Liver (tissue), 9 donors: ENCODE results near the gene RPTOR. TPM values are rescaled to one million over a fixed set of nuclear protein-coding genes. Genes with fewer than 3 reads are reported as not detected.

Experiments
- DNase-seq: peaks from one replicate; pipeline ENCODE4 v3.0.0-alpha.2; 2017; ENCODE audit warnings: low spot score
- H3K27ac ChIP-seq, 2 donors: one replicate each; pipeline ENCODE4 v1.7.0; 2013; ENCODE audit warnings: inconsistent platforms in 2 of 2, low read length in 2 of 2, control low read depth in 1 of 2, low read depth in 1 of 2, mild to moderate bottlenecking in 1 of 2
- H3K27me3 ChIP-seq, 4 donors: one replicate each; pipeline versions ENCODE4 v1.6.1 to v1.7.0; 2013; ENCODE audit warnings: low read length in 3 of 4, inconsistent platforms in 1 of 4, mild to moderate bottlenecking in 1 of 4, moderate library complexity in 1 of 4; ENCODE audit not compliant: control insufficient read depth in 4 of 4, insufficient read depth in 4 of 4
- H3K36me3 ChIP-seq, 4 donors: one replicate each; pipeline versions ENCODE4 v1.6.1 to v1.7.0; 2013; ENCODE audit warnings: low read length in 3 of 4, mild to moderate bottlenecking in 3 of 4, low read depth in 1 of 4, moderate library complexity in 1 of 4; ENCODE audit not compliant: control insufficient read depth in 4 of 4, insufficient read depth in 3 of 4
- H3K4me1 ChIP-seq, 4 donors: one replicate each; pipeline versions ENCODE4 v1.6.1 to v1.7.0; 2013; ENCODE audit warnings: low read length in 3 of 4, mild to moderate bottlenecking in 3 of 4, moderate library complexity in 1 of 4; ENCODE audit not compliant: control insufficient read depth in 4 of 4, insufficient read depth in 4 of 4
- H3K4me3 ChIP-seq, 3 donors: one replicate each; pipeline versions ENCODE4 v1.6.1 to v1.7.0; 2013; ENCODE audit warnings: low read length in 3 of 3, control low read depth in 1 of 3, low read depth in 1 of 3, mild to moderate bottlenecking in 1 of 3
- H3K9ac ChIP-seq, 2 donors: one replicate each; pipeline ENCODE4 v1.7.0; 2013; ENCODE audit warnings: low read length in 2 of 2, mild to moderate bottlenecking in 2 of 2, moderate library complexity in 2 of 2, control low read depth in 1 of 2, low read depth in 1 of 2
- H3K9me3 ChIP-seq, 4 donors: one replicate each; pipeline versions ENCODE4 v1.6.1 to v1.7.0; 2013; ENCODE audit warnings: low read length in 3 of 4; ENCODE audit not compliant: control insufficient read depth in 4 of 4
- EGR1 ChIP-seq, 2 donors: IDR thresholded peaks; 2 replicates each; pipeline ENCODE4 v1.6.1; 2016 to 2018; ENCODE audit warnings: antibody characterized with exemption in 2 of 2, low read depth in 2 of 2
- FOXA2 ChIP-seq: IDR thresholded peaks from 2 replicates; pipeline ENCODE4 v1.6.1; 2016; ENCODE audit warnings: antibody characterized with exemption
- HNF4A ChIP-seq, 2 donors: conservative IDR thresholded peaks; 2 replicates each; pipeline ENCODE4 v1.6.1; 2016; ENCODE audit warnings: antibody characterized with exemption in 2 of 2, mild to moderate bottlenecking in 2 of 2
- HNF4G ChIP-seq: IDR thresholded peaks from 2 replicates; pipeline ENCODE4 v1.6.1; 2016; ENCODE audit warnings: antibody characterized with exemption
- JUND ChIP-seq, 2 donors: IDR thresholded peaks; 2 replicates each; pipeline ENCODE4 v1.6.1; 2016; ENCODE audit warnings: antibody characterized with exemption in 2 of 2
- RAD21 ChIP-seq, 2 donors: IDR thresholded peaks; 2 replicates each; pipeline ENCODE4 v1.6.1; 2016; ENCODE audit warnings: antibody characterized with exemption in 2 of 2, mild to moderate bottlenecking in 2 of 2
- RXRA ChIP-seq, 2 donors: IDR thresholded peaks; 2 replicates each; pipeline ENCODE4 v1.6.1; 2017 to 2018; ENCODE audit warnings: antibody characterized with exemption in 2 of 2, mild to moderate bottlenecking in 1 of 2
- SP1 ChIP-seq: IDR thresholded peaks from 2 replicates; pipeline ENCODE4 v1.6.1; 2018; ENCODE audit warnings: antibody characterized with exemption, mild to moderate bottlenecking
- TAF1 ChIP-seq: conservative IDR thresholded peaks from 2 replicates; pipeline ENCODE4 v1.6.1; 2016; ENCODE audit warnings: antibody characterized with exemption, mild to moderate bottlenecking
- YY1 ChIP-seq: IDR thresholded peaks from 2 replicates; pipeline ENCODE4 v1.6.1; 2016; ENCODE audit warnings: antibody characterized with exemption, mild to moderate bottlenecking
- WGBS: extraction: QIAGEN DNeasy Blood & Tissue Kit; methylation state at CpG from one replicate; pipeline ENCODE4 v1.1.7; 2013; 5-methylcytosine and 5-hydroxymethylcytosine counted together
- polyA plus RNA-seq, 2 donors: library from polyadenylated mRNA; stranded (reverse) in 1 of 2; unstranded in 1 of 2; fragments of 200-250 nt in 1 of 2; fragments of >200 nt in 1 of 2; fragmentation: Nextera tagmentation in 1 of 2; extraction: Ambion mirVana in 1 of 2; gene quantifications; one replicate each; pipeline versions ENCODE4 v1.2.1 to v1.2.3, GENCODE V29; 2013 to 2015
- total RNA-seq, 2 donors: library from RNA; depleted of rRNA; stranded (reverse); fragments of >200 nt; gene quantifications; one replicate each; pipeline ENCODE4 v1.2.3, GENCODE V29; 2014
- TF ChIP-seq, protein P1 (sequence below): IDR thresholded peaks from 2 replicates; pipeline ENCODE4 v1.6.1; 2016; ENCODE audit warnings: antibody characterized with exemption
- TF ChIP-seq, protein P2 (sequence below): IDR thresholded peaks from 2 replicates; pipeline ENCODE4 v1.6.1; 2016; ENCODE audit warnings: antibody characterized with exemption
- TF ChIP-seq, protein P3 (sequence below): fragments of 150-350 bp; IDR thresholded peaks from 2 replicates; pipeline ENCODE4 v1.5.1; 2017; ENCODE audit warnings: improper control_type of control experiment, low read depth, low read length; ENCODE audit not compliant: missing input control
- TF ChIP-seq, protein P4 (sequence below): IDR thresholded peaks from 2 replicates; pipeline ENCODE4 v1.6.1; 2016; ENCODE audit warnings: antibody characterized with exemption
- donor health status: healthy.
- donor health status: healthy.
- donor health status: healthy.
- donor health status: healthy.
- donor health status: healthy.

RPTOR gene
- total and polyA plus RNA-seq, 4 donors, result 4.8 to 25.4 (median 11.6) TPM

DNA sequence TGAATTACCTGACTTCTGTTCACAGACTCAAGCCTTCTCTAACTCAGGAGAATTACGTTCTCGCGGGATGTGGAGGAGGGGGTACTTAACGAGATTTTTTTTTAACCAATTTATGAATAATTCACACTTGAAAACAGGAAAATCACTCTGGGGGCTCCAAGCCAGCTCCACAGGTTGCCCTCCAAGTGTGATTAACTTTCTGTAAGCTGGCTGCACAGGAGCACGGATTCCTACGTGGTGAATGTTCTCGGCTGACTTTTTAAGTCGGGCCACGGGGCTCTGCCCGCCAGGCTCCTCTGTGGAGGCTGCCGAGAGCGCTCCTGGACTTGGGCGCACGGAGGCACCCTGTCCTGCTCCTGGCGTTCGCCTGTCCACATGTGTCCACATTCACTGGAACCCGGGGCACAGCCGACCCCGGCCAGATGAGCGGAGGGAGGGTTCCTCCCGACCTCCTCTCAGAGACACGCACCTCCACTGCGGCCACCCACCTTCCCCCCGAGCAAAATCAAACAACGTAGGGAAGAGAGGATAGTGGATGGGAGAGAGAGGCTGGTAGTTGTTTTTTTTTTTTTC, 299.9 kb downstream of the RPTOR start:
- Histone ChIP-seq H3K9ac (no peak overlapping the region), H3K27ac (no peak overlapping the region), H3K36me3 (peaks cover 3 to 19% (median 7%) of the 10 kb centered on the region in 4 donors), H3K27me3 (no peaks in the 10 kb centered on the region), H3K9me3 (no peaks in the 10 kb centered on the region), H3K4me3 (no peak overlapping the region), H3K4me1 (no peaks in the 10 kb centered on the region)
- WGBS, result 97% methylated on average over 25 of the region's 25 CpGs
- no peak for TF ChIP-seq TAF1
- no peak for DNase-seq

DNA sequence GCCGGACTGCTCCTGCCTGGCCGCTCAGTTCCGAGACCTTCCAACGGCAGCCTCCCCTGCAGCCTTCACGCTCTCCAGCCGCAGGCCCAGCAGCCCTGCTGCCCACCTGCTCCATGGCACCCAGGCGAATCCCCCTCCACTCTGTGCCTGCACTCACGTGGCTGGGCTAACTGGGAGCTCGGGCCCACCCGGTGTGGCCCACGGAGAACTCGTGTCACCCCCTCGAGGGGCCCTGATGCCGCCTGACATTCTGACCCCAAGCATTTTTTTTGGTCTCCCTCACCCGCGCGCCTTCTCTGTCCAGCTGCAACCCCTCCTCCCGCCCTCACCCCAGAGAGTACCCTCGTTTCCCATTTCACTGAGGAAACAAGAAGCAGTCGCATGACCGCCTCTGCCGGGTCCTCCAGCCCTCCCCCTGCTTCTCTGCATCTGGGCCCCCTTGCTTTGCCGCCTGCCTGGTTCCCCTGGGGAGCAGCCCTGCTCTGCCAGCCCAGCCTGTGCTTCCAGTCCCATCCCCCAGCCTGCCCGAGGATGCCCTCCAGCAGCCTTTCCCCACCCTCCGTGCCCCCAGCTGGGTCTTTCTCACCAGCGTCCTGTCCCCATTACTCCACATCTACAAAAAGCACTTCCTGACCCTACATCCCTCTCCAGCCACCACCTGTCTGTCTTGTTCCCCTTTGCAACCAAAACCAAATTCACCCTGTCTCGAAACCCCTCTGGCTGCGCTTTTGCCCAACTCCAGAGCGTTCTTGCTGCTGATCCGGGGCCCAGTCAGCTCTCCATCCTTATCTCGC, 300.6 kb downstream of the RPTOR start:
- no peak for DNase-seq
- no peak overlapping the region for H3K4me3 ChIP-seq
- H3K36me3 ChIP-seq, result peaks cover 3 to 19% (median 6%) of the 10 kb centered on the region in 4 donors
- no peak for TF ChIP-seq EGR1 (IDR thresholded peaks at IDR 0.05; ENCODE audit: low read depth in 2 of 2)
- no peak for TF ChIP-seq HNF4A (conservative IDR thresholded peaks at IDR 0.05)
- TF ChIP-seq, protein P1, sequence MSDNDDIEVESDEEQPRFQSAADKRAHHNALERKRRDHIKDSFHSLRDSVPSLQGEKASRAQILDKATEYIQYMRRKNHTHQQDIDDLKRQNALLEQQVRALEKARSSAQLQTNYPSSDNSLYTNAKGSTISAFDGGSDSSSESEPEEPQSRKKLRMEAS, result no peak
- TF ChIP-seq TAF1, result no peak
- TF ChIP-seq JUND (IDR thresholded peaks at IDR 0.05), result no peak
- no peak for TF ChIP-seq RXRA (IDR thresholded peaks at IDR 0.05)
- no peak for TF ChIP-seq RAD21 (IDR thresholded peaks at IDR 0.05)
- no peak for TF ChIP-seq YY1
- no peak for TF ChIP-seq FOXA2
- TF ChIP-seq, protein P2, sequence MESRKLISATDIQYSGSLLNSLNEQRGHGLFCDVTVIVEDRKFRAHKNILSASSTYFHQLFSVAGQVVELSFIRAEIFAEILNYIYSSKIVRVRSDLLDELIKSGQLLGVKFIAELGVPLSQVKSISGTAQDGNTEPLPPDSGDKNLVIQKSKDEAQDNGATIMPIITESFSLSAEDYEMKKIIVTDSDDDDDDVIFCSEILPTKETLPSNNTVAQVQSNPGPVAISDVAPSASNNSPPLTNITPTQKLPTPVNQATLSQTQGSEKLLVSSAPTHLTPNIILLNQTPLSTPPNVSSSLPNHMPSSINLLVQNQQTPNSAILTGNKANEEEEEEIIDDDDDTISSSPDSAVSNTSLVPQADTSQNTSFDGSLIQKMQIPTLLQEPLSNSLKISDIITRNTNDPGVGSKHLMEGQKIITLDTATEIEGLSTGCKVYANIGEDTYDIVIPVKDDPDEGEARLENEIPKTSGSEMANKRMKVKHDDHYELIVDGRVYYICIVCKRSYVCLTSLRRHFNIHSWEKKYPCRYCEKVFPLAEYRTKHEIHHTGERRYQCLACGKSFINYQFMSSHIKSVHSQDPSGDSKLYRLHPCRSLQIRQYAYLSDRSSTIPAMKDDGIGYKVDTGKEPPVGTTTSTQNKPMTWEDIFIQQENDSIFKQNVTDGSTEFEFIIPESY, result no peak
- TF ChIP-seq HNF4G, result no peak
- no peaks in the 10 kb centered on the region for H3K4me1 ChIP-seq
- no peaks in the 10 kb centered on the region for H3K9me3 ChIP-seq
- H3K27me3 ChIP-seq, result no peaks in the 10 kb centered on the region
- no peak overlapping the region for H3K27ac ChIP-seq
- WGBS, result 93% methylated on average over 31 of the region's 31 CpGs
- H3K9ac ChIP-seq, result no peak overlapping the region

DNA sequence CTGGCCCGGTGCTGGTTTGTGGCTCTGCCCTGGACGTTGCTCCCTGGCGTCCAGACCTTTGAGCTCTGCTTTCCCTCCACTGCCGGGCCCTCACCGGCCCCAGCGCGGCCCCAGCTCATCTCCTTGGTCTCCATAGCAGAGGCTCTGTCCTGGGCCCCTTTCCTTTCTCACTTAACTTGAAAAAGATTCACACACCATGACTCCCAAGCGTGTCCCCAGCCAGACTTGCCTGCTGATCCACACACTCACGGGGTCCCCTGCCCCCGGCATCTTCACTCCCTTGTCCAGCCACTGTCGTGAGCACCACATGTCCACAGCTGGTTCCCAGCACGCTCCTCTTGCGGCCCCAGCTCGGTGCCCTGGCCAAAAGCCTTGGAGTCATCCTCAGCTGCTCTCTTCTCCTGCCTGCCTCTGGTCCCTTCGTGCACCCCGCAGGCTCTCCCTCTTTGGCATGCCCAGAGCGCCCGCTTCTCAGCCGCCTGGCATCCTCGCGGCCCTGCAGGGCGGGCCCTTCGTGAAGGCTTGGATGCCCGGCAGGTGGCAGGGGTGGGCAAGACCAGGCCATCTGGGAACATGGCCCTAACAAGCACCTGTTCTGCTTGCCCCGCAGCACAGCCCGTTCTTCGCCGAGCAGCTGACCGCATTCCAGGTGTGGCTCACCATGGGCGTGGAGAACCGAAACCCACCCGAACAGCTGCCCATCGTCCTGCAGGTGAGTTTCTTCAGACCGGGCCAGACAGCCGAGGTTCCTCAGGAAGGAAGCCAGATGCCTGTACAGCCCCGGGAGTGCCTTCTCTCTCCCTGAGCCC, 301.4 kb downstream of the RPTOR start:
- Histone ChIP-seq H3K4me1 (no peaks in the 10 kb centered on the region), H3K4me3 (no peak overlapping the region), H3K36me3 (peaks cover 3 to 19% (median 6%) of the 10 kb centered on the region in 4 donors), H3K27ac (no peak overlapping the region), H3K27me3 (no peaks in the 10 kb centered on the region), H3K9ac (no peak overlapping the region), H3K9me3 (no peaks in the 10 kb centered on the region)
- 93% methylated on average over 36 of the region's 36 CpGs for WGBS
- no peak for DNase-seq
- TF ChIP-seq, protein P3, sequence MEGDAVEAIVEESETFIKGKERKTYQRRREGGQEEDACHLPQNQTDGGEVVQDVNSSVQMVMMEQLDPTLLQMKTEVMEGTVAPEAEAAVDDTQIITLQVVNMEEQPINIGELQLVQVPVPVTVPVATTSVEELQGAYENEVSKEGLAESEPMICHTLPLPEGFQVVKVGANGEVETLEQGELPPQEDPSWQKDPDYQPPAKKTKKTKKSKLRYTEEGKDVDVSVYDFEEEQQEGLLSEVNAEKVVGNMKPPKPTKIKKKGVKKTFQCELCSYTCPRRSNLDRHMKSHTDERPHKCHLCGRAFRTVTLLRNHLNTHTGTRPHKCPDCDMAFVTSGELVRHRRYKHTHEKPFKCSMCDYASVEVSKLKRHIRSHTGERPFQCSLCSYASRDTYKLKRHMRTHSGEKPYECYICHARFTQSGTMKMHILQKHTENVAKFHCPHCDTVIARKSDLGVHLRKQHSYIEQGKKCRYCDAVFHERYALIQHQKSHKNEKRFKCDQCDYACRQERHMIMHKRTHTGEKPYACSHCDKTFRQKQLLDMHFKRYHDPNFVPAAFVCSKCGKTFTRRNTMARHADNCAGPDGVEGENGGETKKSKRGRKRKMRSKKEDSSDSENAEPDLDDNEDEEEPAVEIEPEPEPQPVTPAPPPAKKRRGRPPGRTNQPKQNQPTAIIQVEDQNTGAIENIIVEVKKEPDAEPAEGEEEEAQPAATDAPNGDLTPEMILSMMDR, result no peak
- TF ChIP-seq SP1, result no peak
- no peak for TF ChIP-seq FOXA2
- TF ChIP-seq, protein P1, result no peak
- TF ChIP-seq, protein P2, result no peak
- TF ChIP-seq EGR1 (IDR thresholded peaks at IDR 0.05; ENCODE audit: low read depth in 2 of 2), result no peak
- TF ChIP-seq, protein P4, sequence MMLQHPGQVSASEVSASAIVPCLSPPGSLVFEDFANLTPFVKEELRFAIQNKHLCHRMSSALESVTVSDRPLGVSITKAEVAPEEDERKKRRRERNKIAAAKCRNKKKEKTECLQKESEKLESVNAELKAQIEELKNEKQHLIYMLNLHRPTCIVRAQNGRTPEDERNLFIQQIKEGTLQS, result no peak
- no peak for TF ChIP-seq HNF4A (conservative IDR thresholded peaks at IDR 0.05)
- no peak for TF ChIP-seq TAF1
